SH-SY5Y (cell line): Measurements from ENCODE around the gene TUBAL3.

Experiments used
- GATA2 ChIP-seq: IDR thresholded peaks from 2 replicates; pipeline ENCODE4 v1.6.1; 2011; ENCODE audit warnings: mild to moderate bottlenecking, low read depth, low read length
- GATA3 ChIP-seq: IDR thresholded peaks from 2 replicates; pipeline ENCODE4 v1.6.1; 2011; ENCODE audit warnings: low read depth, mild to moderate bottlenecking, low read length, moderate library complexity

The TUBAL3 gene

GRCh38 chr10:5404208-5405041, at the start of gene TUBAL3:
Gene TUBAL3 (minus strand): TSS chr10:5404828. CDS start chr10:5404792, 36 bp downstream.
- no peak for TF ChIP-seq GATA3
- TF ChIP-seq GATA2, result no peak

GRCh38 chr10:5453749-5454489, 49.3 kb upstream of the TUBAL3 start:
- TF ChIP-seq GATA2 (no peak), GATA3 (no peak)

GRCh38 chr10:5450605-5451384, 46.2 kb upstream of the TUBAL3 start:
- no peak for TF ChIP-seq GATA3
- no peak for TF ChIP-seq GATA2

GRCh38 chr10:5449823-5450222, 45.2 kb upstream of the TUBAL3 start:
- no peak for TF ChIP-seq GATA2
- no peak for TF ChIP-seq GATA3

- TF ChIP-seq GATA2 (no peak), GATA3 (no peak)
These were observed 44.6 kb upstream of the TUBAL3 start for GRCh38 chr10:5449227-5449626.

GRCh38 chr10:5448333-5449001, 43.8 kb upstream of the TUBAL3 start:
- no peak for TF ChIP-seq GATA2

- no peak for TF ChIP-seq GATA2
- no peak for TF ChIP-seq GATA3
These were observed 43.0 kb upstream of the TUBAL3 start for GRCh38 chr10:5447611-5448071.

- TF ChIP-seq GATA3, result no peak
- TF ChIP-seq GATA2, result no peak
These were observed 42.4 kb upstream of the TUBAL3 start for GRCh38 chr10:5447056-5447455.

- TF ChIP-seq GATA3 (no peak), GATA2 (no peak)
These were observed 41.8 kb upstream of the TUBAL3 start for GRCh38 chr10:5446390-5446926.

GRCh38 chr10:5445006-5445405, 40.4 kb upstream of the TUBAL3 start:
- TF ChIP-seq GATA3, result no peak
- TF ChIP-seq GATA2, result no peak

GRCh38 chr10:5443429-5443828, 38.8 kb upstream of the TUBAL3 start:
- TF ChIP-seq GATA2 (no peak), GATA3 (no peak)

- no peak for TF ChIP-seq GATA3
These were observed 38.4 kb upstream of the TUBAL3 start for GRCh38 chr10:5442990-5443370.

GRCh38 chr10:5442065-5442989, 37.7 kb upstream of the TUBAL3 start:
- TF ChIP-seq GATA2 (no peak), GATA3 (no peak)
